ENCODE results near the gene KCNQ5.

The KCNQ5 gene

DNA sequence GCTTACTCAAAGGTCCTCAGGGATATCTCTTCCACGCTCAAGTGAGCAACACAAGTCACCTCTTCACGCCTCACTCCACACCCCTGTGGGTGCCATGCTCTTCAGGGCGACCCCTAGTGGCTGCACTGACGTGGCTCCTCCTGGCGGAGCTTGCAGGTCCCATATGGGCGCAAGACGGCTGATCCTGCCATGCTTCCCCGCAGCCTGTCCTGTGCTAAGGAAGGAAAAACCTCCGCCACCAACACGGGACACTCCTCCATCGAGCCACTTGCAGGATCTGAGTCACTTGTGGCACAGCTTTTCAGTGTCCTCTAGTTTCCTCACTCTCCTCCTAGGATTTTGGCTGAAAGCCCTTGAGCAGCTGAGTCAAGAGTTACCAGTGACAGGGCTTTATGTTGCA, 512.7 kb downstream of the KCNQ5 start:
- no peak overlapping the region for H2AK5ac ChIP-seq (ENCODE audit: low read length)
- H4K12ac ChIP-seq (ENCODE audit: low read depth, low read length) = no peak overlapping the region
- no peak overlapping the region for H4K8ac ChIP-seq (ENCODE audit: low read depth, low read length)
- no peak overlapping the region for H3K27ac ChIP-seq (ENCODE audit: low read depth, low read length)
- WGBS (ENCODE audit: extremely low coverage, insufficient coverage, insufficient read length) = no CpG with 5 or more reads among the region's 11 CpGs
- no peak overlapping the region for H2BK120ac ChIP-seq (ENCODE audit: insufficient read depth, low read length, poor library complexity)
- peaks cover 0 to 2% of the 10 kb centered on the region in 2 experiments for H3K4me1 ChIP-seq (ENCODE audit: control insufficient read depth in 1 of 2, insufficient read depth in 2 of 2, low read length in 2 of 2)
- H3K79me1 ChIP-seq (ENCODE audit: low read length) = no peaks in the 10 kb centered on the region
- H3K14ac ChIP-seq (ENCODE audit: low read length) = no peak overlapping the region
- H3K4me3 ChIP-seq (ENCODE audit: low read depth, low read length) = no peak overlapping the region
- no peak overlapping the region for H3K4ac ChIP-seq (ENCODE audit: low read depth, low read length)
- no peaks in the 10 kb centered on the region for H3K36me3 ChIP-seq (ENCODE audit: control insufficient read depth in 1 of 2, insufficient read depth in 2 of 2, low read length in 2 of 2)
- H3K79me2 ChIP-seq (ENCODE audit: control insufficient read depth, insufficient read depth, low read length, poor library complexity) = no peaks in the 10 kb centered on the region
- H2BK12ac ChIP-seq (ENCODE audit: low read length) = no peak overlapping the region
- peak; percentile 56 to 76 for DNase-seq
- H2AFZ ChIP-seq (ENCODE audit: insufficient read depth, low read length, poor library complexity) = no peak overlapping the region
- H3K23ac ChIP-seq (ENCODE audit: low read length) = no peak overlapping the region
- H4K91ac ChIP-seq (ENCODE audit: low read depth, low read length) = no peak overlapping the region
- H3K9ac ChIP-seq (ENCODE audit: low read length) = peak overlapping the region; percentile 29
- H3K27me3 ChIP-seq (ENCODE audit: insufficient read depth, low read length) = no peaks in the 10 kb centered on the region
- no peak overlapping the region for H3K18ac ChIP-seq (ENCODE audit: low read length)
- no peak overlapping the region for H3K4me2 ChIP-seq (ENCODE audit: low read length)
- no peak overlapping the region for H2BK5ac ChIP-seq (ENCODE audit: low read depth, low read length, poor library complexity)
- no peaks in the 10 kb centered on the region for H3K9me3 ChIP-seq (ENCODE audit: insufficient read depth, low read depth, low read length)

DNA sequence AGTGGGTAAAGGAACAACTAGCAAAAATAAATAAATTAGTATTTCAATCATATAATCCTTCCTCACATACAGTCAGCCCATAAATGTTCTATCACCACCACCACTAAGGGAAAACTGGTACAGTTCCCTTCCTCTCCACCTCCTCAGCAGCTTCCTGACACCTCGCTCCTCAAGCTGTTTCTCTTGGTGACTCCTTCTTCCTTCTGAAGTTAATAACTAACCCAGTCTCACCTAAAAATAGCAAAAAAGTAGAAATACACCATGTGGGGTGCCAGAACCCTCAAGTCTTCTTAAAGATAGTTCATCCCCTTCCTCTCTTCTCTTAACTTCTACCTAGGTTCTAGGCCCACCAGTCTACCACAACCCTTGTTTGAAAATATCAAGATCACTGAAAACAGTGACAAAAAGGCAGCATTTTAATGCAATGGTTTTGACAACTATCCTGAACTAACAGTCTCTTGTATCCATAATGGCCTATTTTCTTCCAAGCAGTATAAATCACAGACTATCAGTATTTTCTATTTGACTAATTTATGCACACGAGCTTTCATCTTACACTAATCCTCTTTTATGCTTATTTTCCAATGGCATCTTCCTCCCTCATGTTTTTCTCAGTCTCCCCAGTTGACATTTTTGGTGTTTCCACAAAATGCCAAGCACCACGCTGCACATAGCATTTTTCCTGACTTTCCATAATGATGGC, 518.0 kb downstream of the KCNQ5 start:
- H3K79me2 ChIP-seq (ENCODE audit: control insufficient read depth, insufficient read depth, low read length, poor library complexity) = no peaks in the 10 kb centered on the region
- H3K9me3 ChIP-seq (ENCODE audit: insufficient read depth, low read depth, low read length) = no peaks in the 10 kb centered on the region
- H3K23ac ChIP-seq (ENCODE audit: low read length) = no peak overlapping the region
- no peak overlapping the region for H4K91ac ChIP-seq (ENCODE audit: low read depth, low read length)
- H3K4me1 ChIP-seq (ENCODE audit: control insufficient read depth in 1 of 2, insufficient read depth in 2 of 2, low read length in 2 of 2) = no peaks in the 10 kb centered on the region
- H3K9ac ChIP-seq (ENCODE audit: low read length) = no peak overlapping the region
- no peak overlapping the region for H2BK5ac ChIP-seq (ENCODE audit: low read depth, low read length, poor library complexity)
- H3K36me3 ChIP-seq (ENCODE audit: control insufficient read depth in 1 of 2, insufficient read depth in 2 of 2, low read length in 2 of 2) = no peaks in the 10 kb centered on the region
- WGBS (ENCODE audit: extremely low coverage, insufficient coverage, insufficient read length) = no CpG with 5 or more reads among the region's 3 CpGs
- no peak overlapping the region for H4K8ac ChIP-seq (ENCODE audit: low read depth, low read length)
- H2AK5ac ChIP-seq (ENCODE audit: low read length) = no peak overlapping the region
- H4K12ac ChIP-seq (ENCODE audit: low read depth, low read length) = no peak overlapping the region
- no peak overlapping the region for H2AFZ ChIP-seq (ENCODE audit: insufficient read depth, low read length, poor library complexity)
- DNase-seq = no peak
- H3K4me3 ChIP-seq (ENCODE audit: low read depth, low read length) = no peak overlapping the region
- no peak overlapping the region for H3K14ac ChIP-seq (ENCODE audit: low read length)
- H3K18ac ChIP-seq (ENCODE audit: low read length) = no peak overlapping the region
- no peaks in the 10 kb centered on the region for H3K79me1 ChIP-seq (ENCODE audit: low read length)
- H3K27me3 ChIP-seq (ENCODE audit: insufficient read depth, low read length) = no peaks in the 10 kb centered on the region
- no peak overlapping the region for H2BK12ac ChIP-seq (ENCODE audit: low read length)
- H3K27ac ChIP-seq (ENCODE audit: low read depth, low read length) = no peak overlapping the region
- H2BK120ac ChIP-seq (ENCODE audit: insufficient read depth, low read length, poor library complexity) = no peak overlapping the region
- no peak overlapping the region for H3K4me2 ChIP-seq (ENCODE audit: low read length)
- no peak overlapping the region for H3K4ac ChIP-seq (ENCODE audit: low read depth, low read length)

DNA sequence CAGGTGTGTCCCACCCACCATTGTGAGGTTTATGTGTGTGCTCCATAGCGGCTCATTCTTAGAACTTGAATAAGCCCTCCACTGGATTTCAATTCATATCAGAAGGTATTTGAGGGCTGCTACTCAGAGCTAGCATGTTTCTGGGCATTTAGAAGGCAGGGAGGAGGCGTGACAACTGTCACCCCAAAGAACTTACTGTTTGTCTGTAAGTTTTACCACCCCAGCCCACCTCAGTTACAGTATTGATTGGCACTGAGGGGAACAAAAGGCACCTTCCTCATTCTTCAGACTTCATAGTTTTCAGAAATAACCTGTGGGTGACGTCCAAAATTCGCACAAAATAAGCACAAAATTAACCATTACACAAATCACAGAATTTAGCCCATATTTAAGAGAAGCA, 521.7 kb downstream of the KCNQ5 start:
- H3K27me3 ChIP-seq (ENCODE audit: insufficient read depth, low read length) = no peaks in the 10 kb centered on the region
- no peak overlapping the region for H4K12ac ChIP-seq (ENCODE audit: low read depth, low read length)
- no peak overlapping the region for H2BK120ac ChIP-seq (ENCODE audit: insufficient read depth, low read length, poor library complexity)
- H3K4me3 ChIP-seq (ENCODE audit: low read depth, low read length) = no peak overlapping the region
- H4K91ac ChIP-seq (ENCODE audit: low read depth, low read length) = no peak overlapping the region
- DNase-seq = no peak
- H3K27ac ChIP-seq (ENCODE audit: low read depth, low read length) = no peak overlapping the region
- H3K14ac ChIP-seq (ENCODE audit: low read length) = no peak overlapping the region
- no peaks in the 10 kb centered on the region for H3K36me3 ChIP-seq (ENCODE audit: control insufficient read depth in 1 of 2, insufficient read depth in 2 of 2, low read length in 2 of 2)
- no peak overlapping the region for H3K23ac ChIP-seq (ENCODE audit: low read length)
- H3K79me2 ChIP-seq (ENCODE audit: control insufficient read depth, insufficient read depth, low read length, poor library complexity) = no peaks in the 10 kb centered on the region
- no peak overlapping the region for H3K18ac ChIP-seq (ENCODE audit: low read length)
- H2AK5ac ChIP-seq (ENCODE audit: low read length) = no peak overlapping the region
- H2BK5ac ChIP-seq (ENCODE audit: low read depth, low read length, poor library complexity) = no peak overlapping the region
- no peak overlapping the region for H2AFZ ChIP-seq (ENCODE audit: insufficient read depth, low read length, poor library complexity)
- no peaks in the 10 kb centered on the region for H3K79me1 ChIP-seq (ENCODE audit: low read length)
- WGBS (ENCODE audit: extremely low coverage, insufficient coverage, insufficient read length) = no CpG with 5 or more reads among the region's 4 CpGs
- H4K8ac ChIP-seq (ENCODE audit: low read depth, low read length) = no peak overlapping the region
- H3K4ac ChIP-seq (ENCODE audit: low read depth, low read length) = no peak overlapping the region
- no peak overlapping the region for H3K9ac ChIP-seq (ENCODE audit: low read length)
- H3K9me3 ChIP-seq (ENCODE audit: insufficient read depth, low read depth, low read length) = no peaks in the 10 kb centered on the region
- no peak overlapping the region for H3K4me2 ChIP-seq (ENCODE audit: low read length)
- no peaks in the 10 kb centered on the region for H3K4me1 ChIP-seq (ENCODE audit: control insufficient read depth in 1 of 2, insufficient read depth in 2 of 2, low read length in 2 of 2)
- H2BK12ac ChIP-seq (ENCODE audit: low read length) = no peak overlapping the region

DNA sequence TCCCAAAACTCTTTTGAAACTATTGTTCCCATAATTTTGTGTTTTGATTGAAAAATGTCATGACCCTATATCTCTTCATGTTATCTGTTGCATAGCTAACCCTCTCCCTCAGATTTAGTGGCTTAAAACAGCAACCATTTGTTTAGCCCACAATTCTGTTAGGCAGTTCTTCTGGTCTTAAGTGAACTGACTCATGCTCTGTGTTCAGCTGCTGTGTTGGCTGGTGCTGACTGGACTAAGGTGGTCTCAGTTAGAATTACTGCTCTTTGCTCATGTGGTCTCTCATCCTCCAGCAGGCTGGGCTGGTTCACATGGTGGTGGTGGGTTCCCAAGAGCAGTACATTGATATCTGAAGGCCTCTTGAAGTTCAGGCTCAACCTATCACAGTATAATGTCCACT, 522.7 kb downstream of the KCNQ5 start:
- H4K12ac ChIP-seq (ENCODE audit: low read depth, low read length) = no peak overlapping the region
- H3K27me3 ChIP-seq (ENCODE audit: insufficient read depth, low read length) = no peaks in the 10 kb centered on the region
- DNase-seq = no peak
- no peak overlapping the region for H3K9ac ChIP-seq (ENCODE audit: low read length)
- no peak overlapping the region for H2BK12ac ChIP-seq (ENCODE audit: low read length)
- H3K4me2 ChIP-seq (ENCODE audit: low read length) = no peak overlapping the region
- no peak overlapping the region for H2BK120ac ChIP-seq (ENCODE audit: insufficient read depth, low read length, poor library complexity)
- no peaks in the 10 kb centered on the region for H3K36me3 ChIP-seq (ENCODE audit: control insufficient read depth in 1 of 2, insufficient read depth in 2 of 2, low read length in 2 of 2)
- H3K18ac ChIP-seq (ENCODE audit: low read length) = no peak overlapping the region
- no peaks in the 10 kb centered on the region for H3K9me3 ChIP-seq (ENCODE audit: insufficient read depth, low read depth, low read length)
- H3K14ac ChIP-seq (ENCODE audit: low read length) = no peak overlapping the region
- H3K79me2 ChIP-seq (ENCODE audit: control insufficient read depth, insufficient read depth, low read length, poor library complexity) = no peaks in the 10 kb centered on the region
- H3K4me3 ChIP-seq (ENCODE audit: low read depth, low read length) = no peak overlapping the region
- H2AK5ac ChIP-seq (ENCODE audit: low read length) = no peak overlapping the region
- no peaks in the 10 kb centered on the region for H3K4me1 ChIP-seq (ENCODE audit: control insufficient read depth in 1 of 2, insufficient read depth in 2 of 2, low read length in 2 of 2)
- no peaks in the 10 kb centered on the region for H3K79me1 ChIP-seq (ENCODE audit: low read length)
- no peak overlapping the region for H3K4ac ChIP-seq (ENCODE audit: low read depth, low read length)
- no peak overlapping the region for H2BK5ac ChIP-seq (ENCODE audit: low read depth, low read length, poor library complexity)
- H4K91ac ChIP-seq (ENCODE audit: low read depth, low read length) = no peak overlapping the region
- no peak overlapping the region for H4K8ac ChIP-seq (ENCODE audit: low read depth, low read length)
- H2AFZ ChIP-seq (ENCODE audit: insufficient read depth, low read length, poor library complexity) = no peak overlapping the region
- no peak overlapping the region for H3K27ac ChIP-seq (ENCODE audit: low read depth, low read length)
- H3K23ac ChIP-seq (ENCODE audit: low read length) = no peak overlapping the region
